HG02981 (cell line): ENCODE results near the gene SLC35F3.

Experiments used
- ATAC-seq: cut with Tn5 transposase; IDR thresholded peaks from one replicate; pipeline ENCODE4 v1.9.1; 2021; ENCODE audit warnings: mild to moderate bottlenecking, moderate library complexity; ENCODE audit not compliant: unreplicated experiment

Gene SLC35F3

GRCh38 chr1:233909195-233909594 is 4.7 kb downstream of the SLC35F3 start:
- ATAC-seq = no peak

DNA sequence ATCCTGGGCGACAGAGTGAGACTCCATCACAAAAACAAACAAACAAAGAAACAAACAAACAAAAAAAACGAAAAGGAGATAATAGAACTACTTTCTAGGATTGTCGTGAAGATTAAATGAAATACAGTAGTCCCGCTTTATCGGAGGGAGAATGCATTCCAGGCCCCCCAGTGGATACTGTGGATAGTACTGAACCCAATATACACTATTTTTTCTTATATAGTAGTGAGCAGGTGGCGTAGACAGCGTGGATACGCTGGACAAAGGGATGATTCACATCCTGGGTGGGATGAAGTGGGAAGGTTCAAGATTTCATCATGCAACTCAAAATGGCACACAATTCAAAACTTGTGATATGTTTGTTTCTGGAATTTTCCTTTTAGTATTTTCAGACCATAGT is 8.0 kb downstream of the SLC35F3 start:
- ATAC-seq = no peak

- ATAC-seq = no peak
Measured at GRCh38 chr1:233912909-233913308, 8.4 kb downstream of the SLC35F3 start.

DNA sequence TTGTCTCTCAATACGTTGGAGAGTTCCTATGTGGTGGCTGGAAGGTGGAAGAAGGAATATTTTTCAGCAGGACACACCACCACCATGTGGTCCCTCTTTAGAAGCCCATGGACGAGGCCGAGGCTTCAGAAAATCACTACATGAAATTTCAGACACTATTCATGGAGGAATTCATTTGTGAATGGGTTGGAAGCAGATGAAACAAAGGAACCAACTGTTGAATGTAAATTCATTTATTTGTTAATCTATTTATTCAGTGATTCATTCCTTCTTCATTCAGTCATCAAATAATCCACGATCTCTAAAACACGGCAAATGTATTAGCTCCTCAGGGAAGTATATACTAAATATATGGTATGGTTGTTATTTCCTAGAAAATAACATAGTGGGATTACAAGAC is 12.2 kb downstream of the SLC35F3 start:
- ATAC-seq = no peak

- no peak for ATAC-seq
Measured at GRCh38 chr1:233919786-233920185, 15.3 kb downstream of the SLC35F3 start.

- no peak for ATAC-seq
Measured at GRCh38 chr1:233928123-233928522, 23.6 kb downstream of the SLC35F3 start.

GRCh38 chr1:233933339-233933738 is 28.9 kb downstream of the SLC35F3 start:
- no peak for ATAC-seq

DNA sequence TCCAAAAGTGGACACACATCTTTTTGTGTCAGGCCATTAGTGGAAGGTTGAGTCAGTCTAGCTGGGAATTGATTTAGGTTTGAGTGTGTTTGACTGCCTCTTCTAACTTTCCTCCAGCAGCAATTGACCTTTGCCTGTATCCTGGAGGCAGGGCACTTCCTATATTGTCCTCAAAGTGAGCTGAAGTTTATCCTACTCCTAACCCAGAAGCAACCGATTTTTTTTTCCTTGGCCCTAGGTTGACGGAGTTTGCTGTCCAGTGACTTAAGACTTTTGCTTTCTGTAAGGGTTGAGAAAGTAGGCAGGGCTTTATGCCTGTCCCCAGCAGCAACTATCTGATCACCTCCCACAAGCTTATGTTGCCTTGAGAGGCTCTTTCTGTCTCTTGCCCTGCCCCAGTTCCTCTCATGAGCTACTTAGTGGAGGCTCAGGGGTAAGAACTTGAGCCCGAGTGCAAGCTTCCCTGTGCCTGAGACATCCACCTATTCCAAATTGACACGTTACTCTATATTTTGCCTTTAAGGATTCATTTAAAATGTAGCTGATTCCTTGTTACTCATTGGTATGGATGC is 30.9 kb downstream of the SLC35F3 start:
- no peak for ATAC-seq

DNA sequence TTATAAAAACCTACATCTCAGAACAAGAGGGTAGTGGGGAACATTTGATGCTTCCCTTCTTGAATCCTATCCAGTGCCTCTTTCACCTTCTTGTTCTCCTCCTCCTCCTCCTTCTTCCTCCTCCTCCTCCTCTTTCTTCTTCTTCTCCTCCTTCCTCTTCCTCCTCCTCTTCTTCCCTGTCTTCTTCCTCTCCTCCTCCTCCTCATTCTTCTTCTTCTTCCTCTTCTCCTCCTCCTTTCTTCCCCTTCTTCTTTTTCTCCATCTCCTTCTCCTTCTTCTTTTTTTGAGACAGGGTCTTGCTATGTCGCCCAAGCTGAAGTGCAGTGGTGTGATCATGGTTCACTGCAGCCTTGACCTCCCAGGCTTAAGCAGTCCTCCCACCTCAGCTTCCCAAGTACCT is 31.9 kb downstream of the SLC35F3 start:
- no peak for ATAC-seq

GRCh38 chr1:233936842-233937241 is 32.4 kb downstream of the SLC35F3 start:
- ATAC-seq = no peak

- no peak for ATAC-seq
Measured at GRCh38 chr1:233938476-233938875, 34.0 kb downstream of the SLC35F3 start.

GRCh38 chr1:233939451-233939850 is 35.0 kb downstream of the SLC35F3 start:
- no peak for ATAC-seq

- no peak for ATAC-seq
Measured at GRCh38 chr1:233940908-233941307, 36.4 kb downstream of the SLC35F3 start.

DNA sequence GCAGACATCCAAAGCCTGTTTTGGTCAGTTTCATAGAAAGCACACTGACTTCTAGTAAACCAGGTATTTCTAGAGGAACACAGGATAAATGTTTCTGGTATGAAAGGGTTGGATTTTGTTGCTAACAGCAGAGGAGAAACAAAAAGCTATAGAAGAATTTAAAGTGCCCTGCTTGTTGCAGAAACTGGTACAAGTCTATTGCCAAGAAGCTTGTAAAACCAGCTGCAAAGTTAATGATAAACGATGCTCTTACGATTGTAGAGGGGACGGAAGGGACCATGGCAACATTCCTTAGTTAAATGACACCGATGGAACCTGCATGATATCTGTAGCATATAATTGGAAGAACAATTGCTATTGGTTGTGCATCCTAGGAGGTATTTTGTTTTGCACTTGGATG is 40.1 kb downstream of the SLC35F3 start:
- no peak for ATAC-seq

DNA sequence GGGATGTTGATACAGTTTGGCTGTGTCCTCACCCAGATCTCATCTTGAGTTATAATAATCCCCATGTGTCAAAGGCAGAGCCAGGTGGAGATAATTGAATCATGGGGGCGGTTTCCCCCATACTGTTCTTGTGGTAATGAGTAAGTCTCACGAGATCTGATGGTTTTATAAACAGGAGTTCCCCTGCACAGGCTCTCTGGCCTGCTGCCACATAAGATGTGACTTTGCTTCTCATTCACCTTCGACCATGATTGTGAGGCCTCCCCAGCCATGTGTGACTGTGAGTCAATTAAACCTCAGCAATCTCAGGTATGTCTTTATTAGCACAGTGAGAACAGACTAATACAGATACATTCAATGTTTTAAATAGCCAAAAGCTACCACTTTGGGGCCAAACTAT is 41.1 kb downstream of the SLC35F3 start:
- no peak for ATAC-seq

GRCh38 chr1:233945979-233946378 is 41.5 kb downstream of the SLC35F3 start:
- ATAC-seq = no peak

GRCh38 chr1:233946724-233947123 is 42.2 kb downstream of the SLC35F3 start:
- no peak for ATAC-seq

GRCh38 chr1:233951804-233952203 is 47.3 kb downstream of the SLC35F3 start:
- no peak for ATAC-seq

GRCh38 chr1:233957691-233958090 is 53.2 kb downstream of the SLC35F3 start:
- ATAC-seq = no peak

DNA sequence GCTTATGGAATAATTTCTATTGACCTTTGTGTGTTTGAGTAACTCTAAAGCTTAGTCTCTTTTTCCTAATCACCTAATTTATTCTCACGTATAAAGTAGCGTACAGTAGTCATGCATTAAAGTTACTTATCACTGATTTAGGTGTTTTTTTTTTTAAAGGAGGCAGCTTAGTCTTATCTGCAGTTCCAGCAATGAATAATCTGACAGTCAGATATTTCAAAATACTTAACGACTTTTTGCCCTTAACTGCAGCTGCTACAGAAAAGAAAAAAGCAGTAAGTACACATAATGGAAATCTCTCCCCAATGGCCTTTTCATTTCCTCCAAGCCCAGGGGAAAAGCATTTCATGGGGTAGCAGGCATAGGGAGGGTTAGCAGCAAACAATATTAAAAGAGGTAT is 54.6 kb downstream of the SLC35F3 start:
- no peak for ATAC-seq

DNA sequence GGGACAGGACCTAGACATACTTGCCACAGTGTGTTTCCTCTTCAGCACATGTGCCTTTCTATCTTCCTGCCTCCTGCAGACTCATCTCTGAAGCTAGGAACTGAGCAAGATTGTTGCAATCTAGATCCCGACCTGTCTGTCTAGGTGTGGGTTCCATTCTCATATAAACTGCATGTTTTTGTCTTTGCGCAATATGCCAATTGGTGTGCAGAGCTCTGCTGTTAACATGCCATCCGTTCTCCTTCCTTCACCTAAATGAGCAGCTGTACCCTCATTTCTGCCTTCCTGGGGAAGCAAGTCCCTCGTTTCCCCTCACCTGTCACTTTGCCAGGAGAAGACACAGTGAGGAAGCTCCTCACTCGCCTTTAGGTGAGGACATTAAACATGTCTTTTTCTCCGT is 55.5 kb downstream of the SLC35F3 start:
- no peak for ATAC-seq

- ATAC-seq = no peak
Measured at GRCh38 chr1:233960386-233960785, 55.9 kb downstream of the SLC35F3 start.

DNA sequence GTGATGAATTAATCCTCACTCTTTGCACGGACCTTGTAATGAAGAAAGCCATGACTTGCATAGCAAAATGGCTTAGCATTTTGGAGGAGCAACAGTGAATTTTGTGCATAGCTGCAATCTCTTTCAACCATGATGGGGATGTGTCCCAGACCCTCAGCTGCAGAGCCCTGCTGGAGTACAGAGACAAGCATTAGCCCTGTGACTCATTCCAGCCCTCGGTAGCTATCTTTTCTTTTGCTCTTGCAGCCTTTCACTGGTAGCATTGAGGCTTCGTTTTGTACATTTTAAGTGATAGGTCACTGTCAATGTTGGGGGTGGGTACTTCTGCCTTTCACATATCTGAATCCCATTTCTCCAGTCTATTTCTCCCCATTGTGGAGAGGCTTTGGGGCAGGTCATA is 58.4 kb downstream of the SLC35F3 start:
- ATAC-seq = no peak

DNA sequence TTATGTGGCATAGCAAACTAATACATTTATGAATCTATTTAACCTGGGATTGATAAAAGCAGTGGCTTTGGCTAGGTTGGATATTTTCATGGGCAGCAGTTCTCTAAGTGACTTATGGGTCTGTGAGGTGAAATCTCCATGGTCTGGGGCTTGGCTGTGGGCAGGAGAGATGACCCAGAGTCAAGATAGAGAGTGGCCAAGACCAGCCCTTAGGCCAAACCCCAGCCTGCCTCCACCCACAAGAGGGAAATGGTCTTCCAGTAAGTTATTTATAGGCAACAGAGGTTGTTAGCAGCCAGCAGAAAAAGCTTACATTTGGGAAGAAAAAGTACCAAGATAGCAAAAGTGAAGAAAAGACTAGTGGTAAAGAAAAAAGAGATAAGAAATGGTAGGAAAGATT is 61.4 kb downstream of the SLC35F3 start:
- ATAC-seq = no peak
